DMS53 treated with DMSO at 0.1 percent for 48 hours (cell line): ENCODE results near the gene PTGR3.
"Not testable (repeated sequence)": the region's sequence is repeated elsewhere in the genome, so short reads cannot be mapped to it uniquely, and the experiment has no call there.

ENCODE experiments used
- DNase-seq: peaks from one replicate; lab custom pipeline; 2025; ENCODE audit not compliant: unreplicated experiment; lab: John Stamatoyannopoulos, UW

PTGR3 gene

GRCh38 chr18:75204269-75204731, 4.6 kb downstream of the PTGR3 start:
- DNase-seq: no peak

- DNase-seq: no peak
Measured at GRCh38 chr18:75203416-75204268, 5.3 kb downstream of the PTGR3 start.

GRCh38 chr18:75202696-75203365, 6.1 kb downstream of the PTGR3 start:
- DNase-seq: no peak

- DNase-seq: no peak
Measured at GRCh38 chr18:75201282-75202270, 7.4 kb downstream of the PTGR3 start.

GRCh38 chr18:75200605-75201280, 8.2 kb downstream of the PTGR3 start:
- no peak for DNase-seq

GRCh38 chr18:75200071-75200470, 8.9 kb downstream of the PTGR3 start:
- no peak for DNase-seq

GRCh38 chr18:75199327-75199726, 9.6 kb downstream of the PTGR3 start:
- DNase-seq: no peak

GRCh38 chr18:75198036-75198435, 10.9 kb downstream of the PTGR3 start:
- no peak for DNase-seq

- DNase-seq: no peak
Measured at GRCh38 chr18:75192899-75193298, 16.0 kb downstream of the PTGR3 start.

GRCh38 chr18:75189696-75190095, 19.2 kb downstream of the PTGR3 start:
- DNase-seq: no peak

GRCh38 chr18:75187702-75188101, 21.2 kb downstream of the PTGR3 start:
- not testable (repeated sequence) for DNase-seq

- DNase-seq: no peak
Measured at GRCh38 chr18:75185460-75185859, 23.5 kb downstream of the PTGR3 start.

- no peak for DNase-seq
Measured at GRCh38 chr18:75183973-75184493, 24.9 kb downstream of the PTGR3 start.

- peak; percentile 83 for DNase-seq
Measured at GRCh38 chr18:75183524-75183923, 25.4 kb downstream of the PTGR3 start.

- DNase-seq: no peak
Measured at GRCh38 chr18:75179819-75180600, 28.9 kb downstream of the PTGR3 start.

GRCh38 chr18:75178376-75178775, 30.6 kb downstream of the PTGR3 start:
- DNase-seq: no peak

- no peak for DNase-seq
Measured at GRCh38 chr18:75176849-75177248, 32.1 kb downstream of the PTGR3 start.

- no peak for DNase-seq
Measured at GRCh38 chr18:75173738-75174137, 35.2 kb downstream of the PTGR3 start.

- no peak for DNase-seq
Measured at GRCh38 chr18:75173125-75173432, 35.9 kb downstream of the PTGR3 start.
